Measurements from ENCODE around the gene PTPRCAP.
A peak's percentile ranks its signal among the peaks of the same experiment; 100 is the strongest.
"Not testable (repeated sequence)": the region's sequence is repeated elsewhere in the genome, so short reads cannot be mapped to it uniquely, and the experiment has no call there.

PTPRCAP gene

DNA sequence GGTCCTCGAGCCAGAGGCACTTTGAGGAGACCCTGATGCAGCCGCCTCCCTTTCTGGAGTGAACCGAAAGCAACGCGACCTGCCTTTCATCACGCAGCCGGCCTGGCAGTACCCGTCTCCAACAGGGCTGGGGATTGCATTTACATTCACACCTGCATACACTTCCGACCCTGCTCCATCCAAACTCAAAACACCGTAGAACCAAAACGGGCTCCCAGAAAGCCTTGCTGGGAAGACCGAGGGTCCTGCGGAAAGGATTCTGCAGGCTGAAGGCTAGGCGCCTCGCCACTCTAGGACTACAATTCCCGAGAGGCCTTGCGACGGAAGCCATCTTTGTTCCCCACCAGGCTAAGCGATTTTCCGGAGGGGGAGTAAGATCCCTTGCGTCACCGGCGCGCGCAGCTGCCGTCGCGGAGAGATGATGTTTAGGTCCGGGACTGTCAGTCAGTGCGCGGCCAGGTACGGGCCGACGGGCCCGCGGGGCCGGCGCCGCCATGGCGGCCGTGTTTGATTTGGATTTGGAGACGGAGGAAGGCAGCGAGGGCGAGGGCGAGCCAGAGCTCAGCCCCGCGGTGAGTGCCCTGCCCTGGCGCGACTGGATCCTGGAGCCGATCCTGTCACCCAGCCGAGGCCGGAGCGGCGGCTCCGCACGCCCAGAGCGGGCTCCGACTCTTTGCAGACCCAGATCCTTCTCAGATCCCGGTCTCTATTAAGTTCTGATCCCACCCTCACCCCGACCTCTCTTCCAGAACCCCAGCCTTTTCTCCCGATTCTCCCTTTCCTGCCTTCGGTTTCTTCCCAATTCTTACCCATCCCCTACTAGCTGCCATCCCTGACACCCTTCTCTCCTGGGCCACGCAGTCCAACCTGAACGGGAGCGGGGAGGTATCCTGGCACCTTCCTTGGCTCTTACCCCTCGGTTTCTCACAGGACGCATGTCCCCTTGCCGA, 9.2 kb downstream of the PTPRCAP start, which contains the start of gene RPS6KB2:
Gene RPS6KB2, plus strand, starts transcription at position 443 of the 950 bp plus-strand sequence. Its CDS starts 52 bp downstream, at position 495.
- H3K27ac ChIP-seq = peak within 1 kb of the TSS; percentile 80 to 89

DNA sequence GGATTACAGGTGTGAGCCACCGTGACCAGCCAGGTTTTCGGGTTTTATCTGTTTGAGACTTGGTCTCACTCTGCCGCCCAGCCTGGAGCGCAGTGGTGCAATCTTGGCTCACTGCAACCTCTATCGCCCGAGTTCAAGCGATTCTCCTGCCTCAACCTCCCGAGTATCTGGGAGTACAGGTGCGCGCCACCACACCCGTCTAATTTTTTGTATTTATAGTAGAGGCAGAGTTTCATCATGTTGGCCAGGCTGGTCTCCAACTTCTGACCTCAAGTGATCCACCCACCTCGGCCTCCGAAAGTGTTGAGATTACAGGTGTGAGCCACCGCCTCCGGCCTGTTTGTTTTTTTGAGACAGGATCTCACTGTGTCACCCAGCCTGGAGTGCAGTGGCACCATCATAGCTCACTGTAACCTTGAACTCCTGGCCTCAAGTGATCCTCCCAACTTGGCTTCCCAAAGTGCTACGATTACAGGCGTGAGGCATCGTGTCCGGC, 10.1 kb downstream of the PTPRCAP start:
- peak overlapping the region; percentile 74 for H3K4me3 ChIP-seq
- not testable (repeated sequence) for DNase-seq (ENCODE audit: low spot score)

More for the DNA sequence above, 9.2 kb downstream of the PTPRCAP start, which contains the start of gene RPS6KB2:
- peak; percentile 99 for DNase-seq (ENCODE audit: low spot score)
- H3K4me3 ChIP-seq = peak within 1 kb of the TSS; percentile 74
- TF ChIP-seq, protein P1, sequence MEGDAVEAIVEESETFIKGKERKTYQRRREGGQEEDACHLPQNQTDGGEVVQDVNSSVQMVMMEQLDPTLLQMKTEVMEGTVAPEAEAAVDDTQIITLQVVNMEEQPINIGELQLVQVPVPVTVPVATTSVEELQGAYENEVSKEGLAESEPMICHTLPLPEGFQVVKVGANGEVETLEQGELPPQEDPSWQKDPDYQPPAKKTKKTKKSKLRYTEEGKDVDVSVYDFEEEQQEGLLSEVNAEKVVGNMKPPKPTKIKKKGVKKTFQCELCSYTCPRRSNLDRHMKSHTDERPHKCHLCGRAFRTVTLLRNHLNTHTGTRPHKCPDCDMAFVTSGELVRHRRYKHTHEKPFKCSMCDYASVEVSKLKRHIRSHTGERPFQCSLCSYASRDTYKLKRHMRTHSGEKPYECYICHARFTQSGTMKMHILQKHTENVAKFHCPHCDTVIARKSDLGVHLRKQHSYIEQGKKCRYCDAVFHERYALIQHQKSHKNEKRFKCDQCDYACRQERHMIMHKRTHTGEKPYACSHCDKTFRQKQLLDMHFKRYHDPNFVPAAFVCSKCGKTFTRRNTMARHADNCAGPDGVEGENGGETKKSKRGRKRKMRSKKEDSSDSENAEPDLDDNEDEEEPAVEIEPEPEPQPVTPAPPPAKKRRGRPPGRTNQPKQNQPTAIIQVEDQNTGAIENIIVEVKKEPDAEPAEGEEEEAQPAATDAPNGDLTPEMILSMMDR (IDR thresholded peaks at IDR 0.05) = no peak

DNA sequence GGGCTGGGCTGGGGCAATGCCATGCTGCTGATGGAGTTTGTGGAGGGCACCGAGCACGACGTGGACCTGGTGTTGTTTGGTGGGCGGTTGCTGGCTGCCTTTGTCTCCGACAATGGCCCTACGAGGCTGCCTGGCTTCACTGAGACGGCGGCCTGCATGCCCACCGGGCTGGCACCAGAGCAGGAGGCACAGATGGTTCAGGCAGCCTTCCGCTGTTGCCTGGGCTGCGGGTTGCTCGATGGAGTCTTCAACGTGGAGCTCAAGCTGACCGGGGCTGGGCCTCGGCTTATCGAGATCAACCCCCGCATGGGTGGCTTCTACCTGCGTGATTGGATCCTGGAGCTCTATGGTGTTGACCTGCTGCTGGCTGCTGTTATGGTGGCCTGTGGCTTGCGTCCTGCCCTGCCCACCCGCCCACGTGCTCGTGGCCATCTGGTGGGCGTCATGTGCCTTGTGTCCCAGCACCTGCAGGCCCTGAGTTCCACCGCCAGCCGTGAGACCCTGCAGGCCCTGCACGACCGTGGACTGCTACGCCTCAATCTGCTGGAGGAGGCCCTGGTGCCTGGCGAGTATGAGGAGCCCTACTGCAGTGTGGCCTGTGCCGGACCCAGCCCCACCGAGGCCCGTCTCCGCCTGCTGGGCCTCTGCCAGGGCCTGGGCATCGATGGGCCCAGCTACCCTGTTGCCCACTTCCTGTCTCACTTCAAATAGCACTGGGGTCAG, 13.4 kb downstream of the PTPRCAP start:
- Histone ChIP-seq H3K27ac (no peak overlapping the region), H3K4me3 (no peak overlapping the region)
- TF ChIP-seq, protein P1 (IDR thresholded peaks at IDR 0.05) = no peak
- DNase-seq (ENCODE audit: low spot score) = no peak

More for the DNA sequence above, 10.1 kb downstream of the PTPRCAP start:
- H3K27ac ChIP-seq = peak overlapping the region; percentile 80 to 89

DNA sequence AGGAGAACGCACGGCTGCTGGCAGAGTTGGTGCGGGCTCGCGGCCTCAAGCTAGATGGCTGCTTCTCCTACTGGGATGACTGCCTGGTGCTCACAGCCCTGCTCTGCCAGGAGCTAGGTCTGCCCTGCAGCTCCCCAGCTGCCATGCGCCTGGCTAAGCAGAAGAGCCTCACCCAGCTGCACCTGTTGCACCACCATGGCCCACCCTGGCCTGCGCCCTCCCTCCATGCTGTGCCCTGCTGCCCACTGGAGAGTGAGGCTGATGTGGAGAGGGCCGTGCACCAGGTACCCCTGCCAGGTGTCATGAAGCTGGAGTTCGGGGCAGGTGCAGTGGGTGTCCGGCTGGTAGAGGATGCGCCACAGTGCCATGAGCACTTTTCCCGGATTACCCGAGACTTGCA, 14.0 kb downstream of the PTPRCAP start:
- DNase-seq (ENCODE audit: low spot score) = no peak
- Histone ChIP-seq H3K4me3 (no peak overlapping the region), H3K27ac (no peak overlapping the region)
- TF ChIP-seq, protein P1 (IDR thresholded peaks at IDR 0.05) = no peak

DNA sequence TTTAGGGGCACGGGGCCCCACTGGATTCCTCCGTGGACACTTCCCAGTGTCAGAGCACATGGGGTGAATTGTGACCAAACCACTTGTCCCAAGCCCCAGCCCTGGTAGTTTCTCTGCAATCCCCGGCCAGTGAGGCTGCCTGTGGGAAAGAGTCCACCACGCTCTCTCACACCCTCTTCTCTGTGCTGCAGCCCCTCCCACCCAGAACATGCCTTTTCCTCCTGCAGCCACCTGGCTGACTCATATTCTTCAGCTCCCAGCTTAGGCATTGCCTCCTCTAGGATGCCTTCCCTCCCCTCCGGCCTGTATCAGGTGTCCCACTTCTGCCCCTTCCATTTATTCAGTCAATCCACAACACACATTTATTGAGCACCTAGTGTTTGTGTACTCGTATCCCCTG, 14.6 kb downstream of the PTPRCAP start:
- Histone ChIP-seq H3K4me3 (no peak overlapping the region), H3K27ac (no peak overlapping the region)
- TF ChIP-seq, protein P1 (IDR thresholded peaks at IDR 0.05) = no peak
- no peak for DNase-seq (ENCODE audit: low spot score)

DNA sequence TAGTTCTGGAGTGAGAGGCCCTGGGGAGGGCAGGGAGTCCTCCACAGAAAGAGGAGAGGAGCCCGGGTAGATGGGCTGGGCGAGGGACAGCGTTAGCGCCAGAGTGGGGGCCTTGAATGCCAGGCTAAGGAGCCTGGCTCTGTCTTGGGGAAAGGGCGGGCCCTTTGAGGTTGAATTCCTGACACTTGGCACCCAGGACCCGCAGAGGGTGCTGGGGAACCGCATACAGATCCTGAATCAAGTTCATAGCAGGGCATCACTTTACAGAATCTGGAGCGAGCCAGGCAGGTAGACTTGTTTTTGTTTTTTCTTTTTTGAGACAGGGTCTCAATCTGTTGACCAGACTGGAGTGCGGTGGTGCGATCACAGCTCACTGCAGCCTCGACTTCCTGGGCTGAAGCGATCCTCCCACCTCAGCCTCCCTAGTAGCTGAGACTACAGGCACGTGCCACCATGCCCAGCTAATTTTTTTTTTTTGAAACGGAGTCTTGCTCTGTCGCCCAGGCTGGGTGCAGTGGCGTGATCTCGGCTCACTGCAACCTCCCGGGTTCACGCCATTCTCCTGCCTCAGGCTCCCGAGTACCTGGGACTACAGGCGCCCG, 16.0 kb downstream of the PTPRCAP start:
- no peak for DNase-seq (ENCODE audit: low spot score)
- TF ChIP-seq, protein P1 (IDR thresholded peaks at IDR 0.05) = no peak
- peak overlapping the region; percentile 82 to 97 for H3K27ac ChIP-seq
- peak overlapping the region; percentile 89 for H3K4me3 ChIP-seq

Measured in coronary artery (tissue), 2 donors.